AG04449 (cell line): ENCODE results near the gene EIF3I.

Experiments used
- CTCF ChIA-PET: fragments of 350-600 bp; formaldehyde crosslinking; extraction: SDS; loops from one replicate; lab custom pipeline; 2021; ENCODE audit warnings: antibody characterized with exemption; lab: Yijun Ruan, JAX
- POLR2A ChIA-PET: fragments of 400-600, 350-600 bp; formaldehyde crosslinking; extraction: SDS; loops from one replicate; lab custom pipeline; 2020; ENCODE audit warnings: antibody characterized with exemption, inconsistent platforms; lab: Yijun Ruan, JAX
- DNase-seq: peaks from one replicate; pipeline ENCODE4 v3.0.0-alpha.2; 2010; ENCODE audit warnings: low read depth, low spot score
- H3K4me3 ChIP-seq: 2 replicates; pipeline ENCODE4 v1.5.1; 2011; ENCODE audit warnings: low read depth, mild to moderate bottlenecking, control low read depth, low read length
- CTCF ChIP-seq: IDR thresholded peaks from one replicate; pipeline ENCODE4 v1.5.1; 2011; ENCODE audit warnings: mild to moderate bottlenecking, moderate library complexity, low read length, control low read depth, inconsistent platforms; ENCODE audit not compliant: insufficient read depth; ENCODE audit errors: missing control alignments

Gene EIF3I

GRCh38 chr1:32199717-32200072, 22.5 kb upstream of the EIF3I start:
- TF ChIP-seq CTCF, result no peak
- DNase-seq, result no peak
- POLR2A ChIA-PET, result interaction anchor here (0.6 to 2.7 kb wide), 5 partner anchors 20 to 136 kb away, joined by 3 to 18 read pairs (median 4); partner anchors contain the start of genes MARCKSL1, TMEM39B and TXLNA
- peak overlapping the region; percentile 78 for H3K4me3 ChIP-seq
- CTCF ChIA-PET, result interaction anchor here (1.1 to 3.2 kb wide), 4 partner anchors 7 to 153 kb away, joined by 3 to 26 read pairs (median 4); no protein-coding TSS in a partner anchor

- ChIA-PET CTCF (interaction anchor here (0.6 to 3.2 kb wide), 7 partner anchors 8 to 152 kb away, joined by 3 to 26 read pairs (median 3); no protein-coding TSS in a partner anchor), POLR2A (interaction anchor here (0.6 to 2.7 kb wide), 13 partner anchors 11 to 194 kb away, joined by 3 to 18 read pairs (median 4); partner anchors contain the start of genes BSDC1, KPNA6, MARCKSL1 and TMEM39B)
- DNase-seq, result no peak
- H3K4me3 ChIP-seq, result peak within 1 kb of the TSS; percentile 78
- TF ChIP-seq CTCF, result no peak
Observed at GRCh38 chr1:32200226-32201010, 21.8 kb upstream of the EIF3I start, which contains the start of gene CCDC28B. Gene CCDC28B, plus strand, starts transcription at chr1:32200595. Its CDS starts 1,341 bp downstream, at chr1:32201936.

GRCh38 chr1:32201011-32201855, 21.0 kb upstream of the EIF3I start:
- DNase-seq, result no peak
- CTCF ChIA-PET, result interaction anchor here (0.6 to 3.2 kb wide), 7 partner anchors 9 to 152 kb away, joined by 3 to 26 read pairs (median 3); no protein-coding TSS in a partner anchor

GRCh38 chr1:32204943-32205361, 17.3 kb upstream of the EIF3I start:
- CTCF ChIA-PET, result interaction anchor here (5.2 kb wide), 1 partner anchor 11 kb away, joined by 54 read pairs; no protein-coding TSS in a partner anchor
- no peak for DNase-seq
- peak overlapping the region; percentile 77 for H3K4me3 ChIP-seq
- no peak for TF ChIP-seq CTCF
- POLR2A ChIA-PET, result interaction anchor here (0.6 to 1.5 kb wide), 4 partner anchors 11 to 170 kb away, joined by 3 to 7 read pairs (median 5); partner anchors contain the start of gene MARCKSL1

More at GRCh38 chr1:32201011-32201855, 21.0 kb upstream of the EIF3I start:
- peak; percentile 13 for TF ChIP-seq CTCF
- POLR2A ChIA-PET, result interaction anchor here (1.0 to 2.7 kb wide), 10 partner anchors 10 to 150 kb away, joined by 3 to 18 read pairs (median 4); partner anchors contain the start of genes KPNA6, MARCKSL1, TMEM39B and TXLNA
- H3K4me3 ChIP-seq, result peak overlapping the region; percentile 78

- H3K4me3 ChIP-seq, result peak within 1 kb of the TSS; percentile 77
- ChIA-PET CTCF (interaction anchor here (1.0 to 5.2 kb wide), 3 partner anchors 10 to 42 kb away, joined by 3 to 54 read pairs (median 6); no protein-coding TSS in a partner anchor), POLR2A (interaction anchor here (0.5 to 1.5 kb wide), 6 partner anchors 8 to 171 kb away, joined by 3 to 7 read pairs (median 4); partner anchors contain the start of gene MARCKSL1)
- TF ChIP-seq CTCF, result no peak
- no peak for DNase-seq
Observed at GRCh38 chr1:32205401-32206370, 16.5 kb upstream of the EIF3I start, which contains the start of gene IQCC. Gene IQCC, plus strand, starts transcription at chr1:32205671. Its CDS starts 11 bp downstream, at chr1:32205682.
